ENCODE results near the gene CHID1. TPM values are rescaled to one million over a fixed set of nuclear protein-coding genes. Genes with fewer than 3 reads are reported as not detected.

CHID1 gene
- total RNA-seq, 2 experiments from 2014 or later: 30.6 to 71.1 TPM

DNA sequence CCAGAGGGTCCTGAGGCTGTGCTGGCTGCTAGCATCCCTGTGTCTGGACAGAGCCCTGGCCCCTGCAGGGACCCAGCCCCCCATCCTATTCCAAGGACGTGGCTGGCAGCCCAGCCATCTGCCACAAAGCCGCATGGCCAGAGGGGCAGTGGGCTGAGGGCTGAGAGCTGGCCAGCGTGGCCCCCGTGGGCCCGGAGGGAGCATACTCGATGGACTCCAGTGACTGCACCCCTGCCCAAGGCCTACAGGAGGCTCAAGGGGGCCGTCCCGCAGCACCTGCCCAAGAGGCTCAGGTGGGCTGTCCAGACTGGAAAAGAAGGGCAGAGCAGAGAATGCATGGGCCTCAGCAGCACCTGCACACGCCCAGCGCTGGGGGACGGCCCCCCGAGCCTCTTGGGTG lies 54.8 kb downstream of the CHID1 start:
- no peak overlapping the region for H2AFZ ChIP-seq (ENCODE audit: low read length)
- H3K4me1 ChIP-seq (ENCODE audit: insufficient read depth, low read length, poor library complexity, severe bottlenecking): peaks cover 5% of the 10 kb centered on the region
- intact Hi-C loops (cut with micrococcal nuclease; ENCODE audit: unreplicated experiment): no loop called here
- H3K9me2 ChIP-seq (ENCODE audit: insufficient read depth, low read length): no peaks in the 10 kb centered on the region
- H3K9me3 ChIP-seq (ENCODE audit: low read length): no peaks in the 10 kb centered on the region
- no peak overlapping the region for H3K4me3 ChIP-seq (ENCODE audit: low read depth, low read length, poor library complexity, severe bottlenecking)
- no peaks in the 10 kb centered on the region for H3K79me2 ChIP-seq (ENCODE audit: insufficient read depth, low read depth, low read length)
- BruUV-seq (replicated peaks): no TSS peak
- TF ChIP-seq EZH2phosphoT487 (IDR thresholded peaks at IDR 0.05; ENCODE audit: borderline replicate concordance, low read depth, low read length): no peak
- TF ChIP-seq CTCF (conservative IDR thresholded peaks at IDR 0.05; ENCODE audit: low read length): no peak
- no peaks in the 10 kb centered on the region for H3K36me3 ChIP-seq (ENCODE audit: insufficient read depth, low read length)
- H4K20me1 ChIP-seq (ENCODE audit: insufficient read depth, low read length): no peaks in the 10 kb centered on the region
- POLR2A ChIA-PET: no interaction called here
- H3K27ac ChIP-seq (ENCODE audit: low read depth, low read length, poor library complexity, severe bottlenecking): no peak overlapping the region
- no peak overlapping the region for H3K4me2 ChIP-seq (ENCODE audit: low read length)
- DNase-seq (ENCODE audit: low spot score): no peak
- CTCF ChIA-PET (ENCODE audit: unreplicated experiment): interaction anchor here (0.9 kb wide), 1 partner anchor 11 kb away, joined by 3 read pairs; no protein-coding TSS in a partner anchor

- Histone ChIP-seq H3K4me3 (ENCODE audit: low read depth, low read length, poor library complexity, severe bottlenecking) (no peak overlapping the region), H3K4me1 (ENCODE audit: insufficient read depth, low read length, poor library complexity, severe bottlenecking) (peaks cover 5% of the 10 kb centered on the region), H3K27ac (ENCODE audit: low read depth, low read length, poor library complexity, severe bottlenecking) (no peak overlapping the region), H3K9me3 (ENCODE audit: low read length) (no peaks in the 10 kb centered on the region), H4K20me1 (ENCODE audit: insufficient read depth, low read length) (no peaks in the 10 kb centered on the region), H3K4me2 (ENCODE audit: low read length) (no peak overlapping the region), H3K79me2 (ENCODE audit: insufficient read depth, low read depth, low read length) (no peaks in the 10 kb centered on the region), H3K9me2 (ENCODE audit: insufficient read depth, low read length) (no peaks in the 10 kb centered on the region), H2AFZ (ENCODE audit: low read length) (no peak overlapping the region), H3K36me3 (ENCODE audit: insufficient read depth, low read length) (no peaks in the 10 kb centered on the region)
- TF ChIP-seq CTCF (conservative IDR thresholded peaks at IDR 0.05; ENCODE audit: low read length) (no peak), EZH2phosphoT487 (IDR thresholded peaks at IDR 0.05; ENCODE audit: borderline replicate concordance, low read depth, low read length) (no peak)
- no TSS peak for BruUV-seq (replicated peaks)
- intact Hi-C loops (cut with micrococcal nuclease; ENCODE audit: unreplicated experiment): no loop called here
- ChIA-PET CTCF (ENCODE audit: unreplicated experiment) (no interaction called here), POLR2A (no interaction called here)
- DNase-seq (ENCODE audit: low spot score): no peak
These were observed 55.3 kb downstream of the CHID1 start for GRCh38 chr11:855330-855674.

DNA sequence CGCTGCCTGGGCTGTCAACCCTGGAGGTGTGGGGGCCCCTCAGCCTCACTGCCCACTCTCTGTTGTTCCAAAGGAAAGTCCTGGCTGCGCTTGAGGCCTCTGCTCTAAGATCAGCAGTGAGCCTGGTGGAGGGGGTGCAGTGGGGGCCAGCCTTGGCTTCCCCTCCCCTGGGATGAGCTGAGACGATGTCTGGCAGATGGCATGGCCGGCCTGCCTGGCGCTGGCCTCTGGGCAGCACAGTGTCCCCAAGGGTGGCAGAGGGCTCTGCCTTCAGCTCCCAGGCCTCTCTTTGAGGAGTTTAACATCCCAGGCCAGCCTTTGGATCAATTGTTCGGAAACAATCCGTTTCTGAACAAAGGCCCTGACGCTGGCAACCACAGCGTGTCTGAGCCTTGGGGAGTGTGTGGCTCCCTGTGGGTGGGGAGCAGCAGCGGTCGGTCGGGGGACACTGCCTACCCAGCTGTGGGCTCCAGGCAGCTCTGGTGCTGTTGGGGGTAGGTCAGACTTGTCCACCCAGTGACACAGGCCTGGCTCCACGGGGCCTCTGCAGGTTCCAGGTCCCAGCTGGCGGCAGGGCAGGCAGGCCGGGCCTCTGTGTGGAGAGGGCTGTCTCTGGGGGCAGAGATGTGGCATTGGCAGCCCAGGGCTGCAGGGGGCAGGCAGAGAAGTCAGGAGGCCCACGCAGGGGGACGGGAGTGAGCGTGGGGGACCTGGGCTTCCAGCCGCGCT lies 55.8 kb downstream of the CHID1 start:
- H3K4me2 ChIP-seq (ENCODE audit: low read length): no peak overlapping the region
- no peak overlapping the region for H3K4me3 ChIP-seq (ENCODE audit: low read depth, low read length, poor library complexity, severe bottlenecking)
- peaks cover 5% of the 10 kb centered on the region for H3K4me1 ChIP-seq (ENCODE audit: insufficient read depth, low read length, poor library complexity, severe bottlenecking)
- intact Hi-C loops (cut with micrococcal nuclease; ENCODE audit: unreplicated experiment): no loop called here
- no peak for TF ChIP-seq CTCF (conservative IDR thresholded peaks at IDR 0.05; ENCODE audit: low read length)
- TF ChIP-seq EZH2phosphoT487 (IDR thresholded peaks at IDR 0.05; ENCODE audit: borderline replicate concordance, low read depth, low read length): no peak
- POLR2A ChIA-PET: no interaction called here
- no peaks in the 10 kb centered on the region for H3K9me3 ChIP-seq (ENCODE audit: low read length)
- no peak overlapping the region for H3K27ac ChIP-seq (ENCODE audit: low read depth, low read length, poor library complexity, severe bottlenecking)
- no peaks in the 10 kb centered on the region for H4K20me1 ChIP-seq (ENCODE audit: insufficient read depth, low read length)
- CTCF ChIA-PET (ENCODE audit: unreplicated experiment): no interaction called here
- DNase-seq (ENCODE audit: low spot score): no peak
- no peaks in the 10 kb centered on the region for H3K36me3 ChIP-seq (ENCODE audit: insufficient read depth, low read length)
- no peaks in the 10 kb centered on the region for H3K9me2 ChIP-seq (ENCODE audit: insufficient read depth, low read length)
- BruUV-seq (replicated peaks): no TSS peak
- H3K79me2 ChIP-seq (ENCODE audit: insufficient read depth, low read depth, low read length): no peaks in the 10 kb centered on the region
- no peak overlapping the region for H2AFZ ChIP-seq (ENCODE audit: low read length)

Measured in OCI-LY7 (cell line).